Endothelial cell of umbilical vein (primary cell): ENCODE results near the gene RETREG3.
"Not testable (repeated sequence)": the region's sequence is repeated elsewhere in the genome, so short reads cannot be mapped to it uniquely, and the experiment has no call there.

ENCODE experiments used
- EZH2 ChIP-seq: IDR thresholded peaks from 2 replicates; pipeline ENCODE4 v1.6.1; 2012; ENCODE audit warnings: borderline replicate concordance, low read depth, mild to moderate bottlenecking, moderate library complexity, low read length, inconsistent platforms; ENCODE audit not compliant: severe bottlenecking
- FOS ChIP-seq: IDR thresholded peaks from 2 replicates; pipeline ENCODE4 v1.6.1; 2011; ENCODE audit warnings: mild to moderate bottlenecking, low read length, moderate library complexity, borderline replicate concordance; ENCODE audit not compliant: insufficient read depth
- POLR2A ChIP-seq: IDR thresholded peaks from 2 replicates; pipeline ENCODE4 v1.6.1; 2012; ENCODE audit warnings: low read depth, mild to moderate bottlenecking, control low read depth, low read length
- POLR2AphosphoS5 ChIP-seq: IDR thresholded peaks from 2 replicates; pipeline ENCODE4 v1.6.1; 2012; ENCODE audit warnings: low read depth, mild to moderate bottlenecking, control low read depth, low read length, moderate library complexity; ENCODE audit not compliant: insufficient read depth
- TF ChIP-seq, protein P1 (sequence below), 2 donors: IDR thresholded peaks; 1 replicate in 1 of 2; 2 replicates in 1 of 2; pipeline ENCODE4 v1.5.1; 2011; ENCODE audit warnings: low read length in 2 of 2, mild to moderate bottlenecking in 2 of 2, moderate library complexity in 2 of 2, control low read depth in 1 of 2, inconsistent platforms in 1 of 2, low read depth in 1 of 2; ENCODE audit not compliant: insufficient read depth in 1 of 2; ENCODE audit errors: extremely low read depth in 1 of 2

DNA sequence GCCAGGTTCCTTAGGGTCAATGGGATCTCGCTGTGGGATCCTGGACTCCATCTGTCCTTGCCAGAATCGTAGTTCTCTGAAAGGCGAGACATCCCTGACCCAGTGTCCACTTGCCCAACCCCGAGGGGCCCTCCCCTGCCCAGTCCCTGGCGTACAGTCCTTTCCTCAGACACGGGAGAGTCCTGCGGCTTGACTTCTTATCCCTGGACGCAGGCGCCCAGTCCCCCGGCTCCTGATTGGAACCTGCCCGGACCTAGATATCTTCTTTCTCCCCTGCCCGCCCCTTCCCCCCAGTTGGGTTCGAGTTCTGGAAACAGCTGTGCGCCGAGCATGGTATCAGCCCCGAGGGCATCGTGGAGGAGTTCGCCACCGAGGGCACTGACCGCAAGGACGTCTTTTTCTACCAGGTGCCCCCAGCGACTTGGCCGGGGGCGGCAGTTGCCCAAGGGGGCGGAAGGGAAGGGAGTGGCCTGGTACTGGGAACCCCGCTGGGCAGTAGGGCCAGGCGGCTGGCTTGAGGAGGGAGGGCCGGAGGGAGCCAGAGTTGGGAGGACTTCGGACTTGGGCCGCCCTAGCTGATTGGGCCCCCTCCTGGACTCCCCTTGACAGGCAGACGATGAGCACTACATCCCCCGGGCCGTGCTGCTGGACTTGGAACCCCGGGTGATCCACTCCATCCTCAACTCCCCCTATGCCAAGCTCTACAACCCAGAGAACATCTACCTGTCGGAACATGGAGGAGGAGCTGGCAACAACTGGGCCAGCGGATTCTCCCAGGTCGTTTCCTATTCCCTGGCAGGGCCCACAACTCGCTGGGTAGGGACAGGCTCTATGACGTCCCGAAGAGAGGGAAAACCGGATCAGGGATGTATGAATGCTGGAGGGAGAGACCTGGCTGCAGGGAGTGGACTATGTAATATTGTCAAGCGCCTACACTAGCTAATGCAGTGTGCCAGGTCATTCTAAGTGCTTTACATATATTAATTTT is 934 bp upstream of the RETREG3 start:
- not testable (repeated sequence) for TF ChIP-seq EZH2, POLR2A, POLR2AphosphoS5, FOS
- TF ChIP-seq, protein P1, sequence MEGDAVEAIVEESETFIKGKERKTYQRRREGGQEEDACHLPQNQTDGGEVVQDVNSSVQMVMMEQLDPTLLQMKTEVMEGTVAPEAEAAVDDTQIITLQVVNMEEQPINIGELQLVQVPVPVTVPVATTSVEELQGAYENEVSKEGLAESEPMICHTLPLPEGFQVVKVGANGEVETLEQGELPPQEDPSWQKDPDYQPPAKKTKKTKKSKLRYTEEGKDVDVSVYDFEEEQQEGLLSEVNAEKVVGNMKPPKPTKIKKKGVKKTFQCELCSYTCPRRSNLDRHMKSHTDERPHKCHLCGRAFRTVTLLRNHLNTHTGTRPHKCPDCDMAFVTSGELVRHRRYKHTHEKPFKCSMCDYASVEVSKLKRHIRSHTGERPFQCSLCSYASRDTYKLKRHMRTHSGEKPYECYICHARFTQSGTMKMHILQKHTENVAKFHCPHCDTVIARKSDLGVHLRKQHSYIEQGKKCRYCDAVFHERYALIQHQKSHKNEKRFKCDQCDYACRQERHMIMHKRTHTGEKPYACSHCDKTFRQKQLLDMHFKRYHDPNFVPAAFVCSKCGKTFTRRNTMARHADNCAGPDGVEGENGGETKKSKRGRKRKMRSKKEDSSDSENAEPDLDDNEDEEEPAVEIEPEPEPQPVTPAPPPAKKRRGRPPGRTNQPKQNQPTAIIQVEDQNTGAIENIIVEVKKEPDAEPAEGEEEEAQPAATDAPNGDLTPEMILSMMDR (IDR thresholded peaks at IDR 0.05; ENCODE audit: extremely low read depth in 1 of 2, insufficient read depth in 1 of 2, low read depth in 1 of 2, low read length in 2 of 2) = not testable (repeated sequence)
